IPS-18c (cell line): ENCODE results near the gene S1PR4.
"Not testable (repeated sequence)": the region's sequence is repeated elsewhere in the genome, so short reads cannot be mapped to it uniquely, and the experiment has no call there.

Source experiments
- H3K4me3 ChIP-seq: 2 replicates; pipeline ENCODE4 v1.7.0; 2013; ENCODE audit warnings: low read depth, mild to moderate bottlenecking, low read length, moderate library complexity; ENCODE audit not compliant: insufficient read depth
- H3K9me3 ChIP-seq: one replicate; pipeline ENCODE4 v1.6.1; 2013; ENCODE audit warnings: mild to moderate bottlenecking, low read length, moderate library complexity; ENCODE audit not compliant: control insufficient read depth, insufficient read depth

S1PR4 gene

DNA sequence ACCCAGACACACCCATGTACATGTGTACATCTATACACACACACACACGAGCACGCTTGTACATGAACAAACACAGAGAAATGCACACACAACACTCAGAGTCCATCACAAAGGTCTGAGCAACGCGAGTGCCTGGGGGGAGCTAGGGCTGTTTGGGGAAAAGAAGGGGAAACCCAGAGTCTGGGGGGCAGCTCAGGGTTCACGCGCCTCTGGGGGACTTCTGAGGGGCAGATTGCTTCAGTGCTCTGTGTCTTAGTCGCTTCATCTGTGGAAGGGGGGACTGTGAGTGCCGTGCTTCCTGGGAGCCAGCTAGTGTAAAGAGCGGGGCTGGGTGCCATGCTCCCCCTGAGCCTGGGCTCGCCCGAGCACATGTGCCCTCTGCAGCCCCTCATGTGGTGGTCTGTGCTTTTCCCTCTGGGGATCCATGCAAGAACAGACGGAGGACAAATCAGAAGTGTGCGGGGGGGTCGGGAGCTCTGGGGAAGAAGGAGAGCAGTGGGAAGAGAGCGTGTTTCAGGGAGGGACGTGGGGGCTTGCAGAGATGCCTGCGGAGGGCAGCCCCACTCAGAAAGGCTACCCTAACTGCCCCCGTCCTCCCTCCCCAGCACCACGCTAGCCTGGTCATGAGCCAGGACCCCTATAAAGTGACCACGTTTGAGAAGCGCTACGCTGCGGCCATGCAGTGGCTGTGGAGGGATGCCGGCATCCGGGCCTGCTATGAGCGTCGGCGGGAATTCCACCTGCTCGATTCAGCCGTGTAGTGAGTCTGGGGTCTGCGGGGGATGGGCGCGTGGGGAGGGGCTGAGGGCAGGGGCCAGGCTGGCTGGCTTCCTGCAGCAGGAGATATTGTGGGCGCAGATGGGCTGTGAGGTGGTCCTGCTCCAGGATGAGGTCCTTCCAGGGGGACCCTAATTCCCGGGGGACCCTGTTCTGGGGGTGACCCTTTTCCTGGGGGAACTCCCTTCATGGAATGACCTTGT, 28.8 kb upstream of the S1PR4 start:
- no peak overlapping the region for H3K4me3 ChIP-seq

DNA sequence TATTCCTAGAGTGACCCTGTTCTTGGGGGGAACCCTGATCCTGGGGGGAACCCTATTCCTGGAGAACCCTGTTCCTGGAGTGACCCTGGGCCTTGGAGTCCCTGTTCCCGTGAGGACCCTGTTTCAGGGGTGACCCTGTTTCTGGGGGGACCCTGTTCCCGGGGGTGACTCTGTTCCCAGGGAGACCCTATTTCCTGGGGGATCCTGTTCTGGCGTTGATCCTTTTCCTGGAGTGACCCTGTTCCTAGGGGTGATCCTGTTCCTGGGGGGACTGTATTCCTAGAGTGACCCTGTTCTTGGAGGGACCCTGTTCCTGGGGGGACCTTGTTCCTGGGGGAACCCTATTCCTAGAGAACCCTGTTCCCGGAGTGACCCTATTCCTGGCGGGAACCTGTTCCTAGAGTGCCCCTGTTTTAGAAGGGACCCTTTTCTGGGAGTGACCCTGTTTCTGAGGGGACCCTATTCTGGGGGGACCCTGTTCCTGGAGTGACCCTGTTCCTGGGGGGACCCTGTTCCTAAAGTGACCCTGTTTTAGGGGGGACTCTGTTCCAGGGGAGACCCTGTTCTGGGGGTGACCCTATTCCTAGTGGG, 27.7 kb upstream of the S1PR4 start:
- peak overlapping the region; percentile 20; the same call in 1 of the 2 replicates for H3K4me3 ChIP-seq
- H3K9me3 ChIP-seq: no peaks in the 10 kb centered on the region

More for the DNA sequence above, 28.8 kb upstream of the S1PR4 start:
- H3K9me3 ChIP-seq: no peaks in the 10 kb centered on the region

DNA sequence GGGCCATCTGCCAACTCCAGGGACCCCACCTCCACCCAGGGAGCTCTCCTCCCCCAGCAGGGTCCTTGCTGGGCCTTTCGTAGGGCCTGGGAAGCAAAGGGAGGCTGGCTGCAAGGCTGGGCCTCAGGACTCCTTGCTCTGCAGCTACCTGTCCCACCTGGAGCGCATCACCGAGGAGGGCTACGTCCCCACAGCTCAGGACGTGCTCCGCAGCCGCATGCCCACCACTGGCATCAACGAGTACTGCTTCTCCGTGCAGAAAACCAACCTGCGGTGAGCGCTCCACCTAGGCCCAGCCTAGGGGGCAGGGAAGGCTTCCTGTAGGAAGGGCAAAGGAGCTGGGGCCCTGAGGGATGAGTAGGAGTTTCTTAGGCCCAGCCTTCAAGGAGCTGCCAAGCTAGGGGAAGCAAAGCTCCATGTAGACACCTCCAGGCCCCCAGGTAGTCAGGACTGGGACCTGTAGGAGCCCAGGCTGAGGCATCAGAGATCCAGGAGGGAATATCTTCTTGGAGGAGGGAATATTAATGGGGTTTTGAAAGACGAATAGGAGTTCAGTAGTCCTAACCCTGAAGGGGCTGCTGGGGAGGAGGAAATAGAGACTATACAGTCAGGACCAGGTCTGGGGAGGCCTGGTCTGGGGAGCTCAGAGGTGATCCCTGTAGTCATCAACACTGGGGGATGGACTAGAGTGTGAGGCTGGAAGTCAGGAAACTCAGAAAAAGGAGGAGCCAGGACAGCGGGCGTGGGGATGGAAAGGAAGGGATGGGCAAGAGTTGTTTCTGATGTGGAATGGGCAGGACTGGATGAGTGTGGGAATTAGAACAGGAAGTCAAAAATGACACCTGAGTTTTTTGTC, 26.8 kb upstream of the S1PR4 start:
- Histone ChIP-seq H3K9me3 (no peaks in the 10 kb centered on the region), H3K4me3 (peak overlapping the region; percentile 20; the same call in 1 of the 2 replicates)

DNA sequence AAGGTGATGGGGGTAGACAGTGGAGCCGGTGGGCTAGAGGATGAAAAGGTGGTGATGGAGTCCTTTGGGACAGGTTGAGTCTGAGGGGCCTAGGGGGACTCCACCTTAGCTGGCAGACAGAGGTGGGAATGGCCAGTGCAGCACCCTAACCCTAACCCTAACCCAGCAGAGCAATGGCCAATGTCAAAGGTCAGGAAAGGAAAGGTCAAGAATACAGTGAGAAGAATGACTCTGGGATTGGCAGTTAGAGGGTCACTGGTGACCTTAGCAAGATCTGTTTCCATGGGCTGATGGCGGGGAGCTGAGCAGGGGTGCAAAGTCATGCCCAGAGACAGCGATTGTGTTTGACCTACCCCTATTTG, 26.2 kb upstream of the S1PR4 start:
- H3K4me3 ChIP-seq: no peak overlapping the region
- no peaks in the 10 kb centered on the region for H3K9me3 ChIP-seq

DNA sequence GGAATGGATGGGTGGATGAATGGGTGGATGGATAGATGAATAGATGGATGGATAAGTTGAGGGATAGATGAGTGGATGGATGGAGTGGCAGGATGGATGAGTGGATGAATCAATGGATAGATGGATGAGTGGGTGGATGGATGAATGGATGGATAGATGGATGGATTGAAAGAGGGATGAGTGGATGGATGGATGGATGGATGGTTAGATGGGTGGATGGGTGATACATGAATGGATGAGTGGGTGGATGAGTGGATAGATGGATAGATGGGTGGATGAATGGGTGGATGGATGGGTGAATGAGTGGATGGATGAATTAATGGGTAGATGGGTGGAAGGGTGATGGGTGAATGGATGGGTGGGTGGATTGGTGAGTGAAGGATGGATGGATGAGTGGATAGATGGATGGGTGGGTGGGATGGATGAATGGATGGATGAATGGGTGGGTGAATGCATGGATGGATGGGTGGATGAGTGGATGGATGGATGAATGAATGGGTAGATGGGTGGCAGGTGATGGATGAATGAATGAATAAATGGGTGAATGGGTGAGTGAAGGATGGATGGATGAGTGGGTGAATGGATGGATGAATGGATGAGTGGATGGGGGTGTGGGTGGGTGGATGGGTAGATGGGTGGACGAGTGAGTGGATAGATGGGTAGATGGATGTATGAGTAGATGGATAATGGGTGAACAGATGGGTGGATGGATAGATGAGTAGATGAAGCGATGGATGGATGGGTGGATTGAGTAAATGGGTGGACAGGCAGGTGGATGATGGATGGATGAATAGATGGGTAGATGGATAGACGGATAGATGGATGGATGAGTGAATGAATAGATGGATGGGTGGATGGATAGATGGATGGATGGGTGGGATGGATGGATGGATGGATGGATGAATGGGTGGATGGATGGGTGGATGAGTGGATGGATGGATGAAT, 25.0 kb upstream of the S1PR4 start:
- Histone ChIP-seq H3K9me3 (no peaks in the 10 kb centered on the region), H3K4me3 (no peak overlapping the region)

DNA sequence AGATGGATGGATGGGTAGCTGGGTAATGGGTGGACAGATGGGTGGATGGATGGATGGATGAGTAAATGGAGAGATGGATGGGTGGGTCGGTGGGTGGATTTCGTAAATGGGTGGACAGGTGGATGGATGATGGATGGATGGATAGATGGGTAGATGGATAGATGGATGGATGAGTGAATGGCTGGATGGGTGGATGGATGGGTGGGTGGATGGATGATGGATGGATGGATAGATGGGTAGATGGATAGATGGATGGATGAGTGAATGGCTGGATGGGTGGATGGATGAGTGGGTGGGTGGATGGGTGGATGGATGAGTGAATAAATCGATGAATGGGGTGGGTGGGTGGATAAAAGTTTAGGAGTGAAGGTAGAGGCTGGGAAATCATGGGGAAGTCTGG, 24.1 kb upstream of the S1PR4 start:
- H3K4me3 ChIP-seq, H3K9me3 ChIP-seq: not testable (repeated sequence)

DNA sequence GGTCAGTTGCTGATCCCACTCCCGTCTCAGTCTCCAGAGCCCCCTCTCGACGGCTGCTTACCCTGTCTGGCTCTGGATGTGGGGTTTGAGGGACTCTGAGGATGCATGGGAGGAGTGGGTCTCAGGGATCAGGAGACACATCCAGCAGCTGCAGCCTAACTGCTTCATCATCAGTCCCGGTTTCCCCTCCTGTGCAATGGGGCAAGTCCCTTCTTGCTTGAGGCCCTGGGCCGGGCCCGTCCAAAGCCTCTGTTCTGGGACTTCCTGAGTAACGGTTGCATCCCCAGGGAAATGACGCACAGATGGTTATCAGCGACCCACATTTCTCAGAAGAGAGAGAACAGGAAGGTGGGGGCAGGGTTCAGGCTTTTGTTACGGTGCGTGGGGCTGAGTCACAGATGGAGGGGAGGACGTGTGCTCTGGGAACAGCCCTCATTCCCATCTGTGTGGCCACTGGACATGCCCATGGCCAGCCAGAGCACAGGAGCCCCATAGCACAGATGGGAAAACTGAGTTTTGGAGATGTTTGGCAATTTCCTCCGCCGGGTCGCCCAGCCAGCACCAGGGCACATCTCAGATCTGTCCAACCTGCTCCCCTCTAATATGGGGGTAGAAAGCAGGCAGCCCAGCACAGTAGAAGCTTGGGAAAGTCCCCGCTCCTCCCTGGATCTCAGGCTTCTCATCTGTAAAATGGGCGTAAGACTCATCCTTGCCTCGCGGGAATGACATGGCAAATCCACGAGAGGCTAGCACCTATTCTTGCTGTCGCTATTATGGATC, 23.4 kb upstream of the S1PR4 start:
- no peaks in the 10 kb centered on the region for H3K9me3 ChIP-seq
- no peak overlapping the region for H3K4me3 ChIP-seq

DNA sequence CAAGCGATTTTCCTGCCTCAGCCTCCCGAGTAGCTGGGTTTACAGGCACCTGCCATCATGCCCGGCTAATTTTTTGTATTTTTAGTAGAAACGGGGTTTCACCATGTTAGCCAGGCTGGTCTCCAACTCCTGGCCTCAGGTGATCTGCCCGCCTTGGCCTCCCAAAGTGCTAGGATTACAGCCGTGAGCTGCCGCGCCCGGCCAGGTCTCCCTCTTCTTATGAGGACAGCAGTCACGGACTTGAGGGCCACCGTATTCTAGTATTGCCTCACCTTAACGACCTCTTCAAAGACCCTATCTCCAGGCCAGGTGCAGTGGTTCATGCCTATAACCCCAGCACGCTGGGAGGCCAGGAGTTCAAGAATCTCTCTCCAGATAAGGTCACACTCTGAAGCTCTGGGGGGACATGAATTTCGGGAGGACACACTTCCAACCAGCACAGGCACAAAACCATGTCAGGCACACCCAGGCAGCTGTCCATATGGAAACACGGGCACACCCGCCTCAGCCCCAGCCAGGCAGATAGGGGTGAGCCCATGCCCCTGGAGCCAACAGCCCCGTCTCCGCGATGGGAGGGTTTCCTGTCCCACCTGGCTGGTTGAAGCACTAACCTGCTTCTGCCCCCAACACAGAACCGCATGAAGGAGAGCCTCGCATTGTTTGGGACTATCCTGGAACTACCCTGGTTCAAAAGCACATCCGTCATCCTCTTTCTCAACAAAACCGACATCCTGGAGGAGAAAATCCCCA, 21.3 kb upstream of the S1PR4 start:
- H3K9me3 ChIP-seq: peaks cover 2% of the 10 kb centered on the region
- no peak overlapping the region for H3K4me3 ChIP-seq

DNA sequence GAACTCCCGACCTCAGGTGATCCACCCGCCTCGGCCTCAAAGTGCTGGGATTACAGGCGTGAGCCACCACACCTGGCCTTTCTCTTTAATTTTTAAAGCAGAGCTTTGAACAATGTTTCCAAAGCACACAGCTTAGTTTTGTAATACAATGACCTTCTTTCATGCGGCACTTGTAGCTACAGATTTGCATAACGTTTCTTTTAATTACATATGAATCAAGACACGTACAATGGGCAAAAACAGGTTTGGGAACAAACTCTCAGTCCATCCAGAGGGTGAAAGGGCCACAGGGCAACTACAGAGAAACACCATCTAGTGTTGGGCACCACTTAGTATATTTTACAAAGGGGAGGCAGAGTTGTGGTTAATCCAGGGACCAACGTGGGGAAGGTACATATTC, 19.0 kb upstream of the S1PR4 start:
- peaks cover 2% of the 10 kb centered on the region for H3K9me3 ChIP-seq
- no peak overlapping the region for H3K4me3 ChIP-seq

DNA sequence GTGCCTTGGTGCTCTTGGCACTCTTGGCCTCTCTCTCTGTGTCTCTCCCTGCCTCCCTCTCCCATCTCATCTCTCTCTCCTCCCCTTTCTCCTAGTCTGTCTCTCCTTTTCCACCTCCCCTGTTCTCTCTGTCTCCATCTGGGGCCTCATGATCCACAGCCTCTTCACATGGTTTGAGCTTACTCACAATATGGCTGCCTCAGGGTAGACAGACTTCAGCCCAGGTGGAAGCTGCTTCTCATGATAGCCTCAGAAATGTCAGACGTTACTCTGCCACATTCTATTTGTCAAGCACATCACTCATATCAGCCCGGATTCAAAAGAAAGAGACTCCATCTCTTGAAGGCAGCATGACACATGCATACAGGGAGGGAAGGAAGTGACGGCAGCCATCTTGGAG, 18.4 kb upstream of the S1PR4 start:
- H3K4me3 ChIP-seq: no peak overlapping the region
- H3K9me3 ChIP-seq: peaks cover 2% of the 10 kb centered on the region

DNA sequence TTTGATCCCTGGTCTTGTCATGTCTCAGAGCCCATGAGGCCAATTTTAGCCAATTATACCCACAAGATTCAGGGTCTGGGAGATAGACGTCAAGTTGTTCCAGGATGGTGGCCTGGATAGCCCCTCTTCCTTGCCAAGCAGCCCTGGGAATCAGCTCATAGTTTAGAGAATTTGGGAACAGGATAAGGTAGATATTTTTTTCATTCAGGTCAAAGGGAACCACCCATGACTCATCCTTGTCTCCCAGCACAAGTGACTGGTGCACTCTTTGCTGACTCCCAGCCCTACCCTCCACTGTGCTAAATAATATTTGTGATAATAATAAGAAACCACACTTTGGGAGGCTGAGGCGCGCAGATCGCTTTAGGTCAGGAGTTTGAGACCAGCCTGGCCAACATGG, 17.1 kb upstream of the S1PR4 start:
- Histone ChIP-seq H3K4me3 (no peak overlapping the region), H3K9me3 (peaks cover 2% of the 10 kb centered on the region)

DNA sequence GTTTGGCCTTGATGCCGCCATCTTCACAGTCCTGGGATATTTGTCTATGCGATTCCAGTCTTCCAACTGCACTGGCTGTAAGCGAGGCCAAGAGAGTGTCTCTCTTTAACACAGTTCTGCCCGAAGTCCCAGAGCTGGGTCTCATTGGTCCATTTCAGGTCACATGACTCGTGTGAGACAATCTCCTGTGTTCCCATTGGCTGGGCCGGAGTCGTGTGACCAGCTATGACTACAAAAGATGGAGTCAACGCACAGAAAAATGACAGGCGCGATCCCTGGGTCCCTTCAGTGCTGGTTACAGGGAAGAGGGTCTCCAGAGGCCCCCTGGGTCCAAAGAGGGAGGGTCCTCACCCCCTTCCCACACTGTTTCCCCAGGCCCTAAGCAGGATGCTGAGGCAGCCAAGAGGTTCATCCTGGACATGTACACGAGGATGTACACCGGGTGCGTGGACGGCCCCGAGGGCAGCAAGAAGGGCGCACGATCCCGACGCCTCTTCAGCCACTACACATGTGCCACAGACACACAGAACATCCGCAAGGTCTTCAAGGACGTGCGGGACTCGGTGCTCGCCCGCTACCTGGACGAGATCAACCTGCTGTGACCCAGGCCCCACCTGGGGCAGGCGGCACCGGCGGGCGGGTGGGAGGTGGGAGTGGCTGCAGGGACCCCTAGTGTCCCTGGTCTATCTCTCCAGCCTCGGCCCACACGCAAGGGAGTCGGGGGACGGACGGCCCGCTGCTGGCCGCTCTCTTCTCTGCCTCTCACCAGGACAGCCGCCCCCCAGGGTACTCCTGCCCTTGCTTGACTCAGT, 15.9 kb upstream of the S1PR4 start:
- Histone ChIP-seq H3K4me3 (no peak overlapping the region), H3K9me3 (peaks cover 2% of the 10 kb centered on the region)

DNA sequence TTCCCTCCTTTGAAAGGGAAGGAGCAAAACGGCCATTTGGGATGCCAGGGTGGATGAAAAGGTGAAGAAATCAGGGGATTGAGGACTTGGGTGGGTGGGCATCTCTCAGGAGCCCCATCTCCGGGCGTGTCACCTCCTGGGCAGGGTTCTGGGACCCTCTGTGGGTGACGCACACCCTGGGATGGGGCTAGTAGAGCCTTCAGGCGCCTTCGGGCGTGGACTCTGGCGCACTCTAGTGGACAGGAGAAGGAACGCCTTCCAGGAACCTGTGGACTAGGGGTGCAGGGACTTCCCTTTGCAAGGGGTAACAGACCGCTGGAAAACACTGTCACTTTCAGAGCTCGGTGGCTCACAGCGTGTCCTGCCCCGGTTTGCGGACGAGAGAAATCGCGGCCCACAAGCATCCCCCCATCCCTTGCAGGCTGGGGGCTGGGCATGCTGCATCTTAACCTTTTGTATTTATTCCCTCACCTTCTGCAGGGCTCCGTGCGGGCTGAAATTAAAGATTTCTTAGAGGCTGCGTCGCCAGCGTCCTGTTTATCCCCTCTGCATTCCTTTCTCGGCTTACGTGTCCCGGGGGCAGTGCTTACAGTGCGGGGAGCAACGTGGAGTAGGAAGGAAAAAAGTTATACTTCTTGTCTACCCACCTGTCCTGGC, 15.2 kb upstream of the S1PR4 start:
- Histone ChIP-seq H3K9me3 (peaks cover 2% of the 10 kb centered on the region), H3K4me3 (peak overlapping the region; percentile 31; the same call in 1 of the 2 replicates)

DNA sequence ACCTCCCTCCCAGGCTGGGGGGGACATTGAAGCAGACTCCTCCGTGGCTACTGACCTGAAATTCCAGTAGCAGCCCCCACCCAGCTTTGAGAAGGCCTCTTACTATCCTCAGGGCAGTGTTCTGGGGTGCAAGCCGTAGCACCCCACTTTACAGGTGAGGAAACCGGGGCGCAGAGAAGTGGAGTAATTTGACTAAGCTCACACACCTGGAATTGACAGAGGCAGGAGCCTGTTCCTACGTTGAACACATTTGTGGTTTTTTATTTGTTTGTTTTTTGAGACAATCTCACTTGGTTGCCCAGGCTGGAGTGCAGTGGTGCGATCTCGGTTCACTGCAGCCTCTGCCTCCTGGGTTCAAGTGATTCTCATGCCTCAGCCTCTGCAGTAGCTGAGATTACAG, 14.6 kb upstream of the S1PR4 start:
- H3K9me3 ChIP-seq: peaks cover 2% of the 10 kb centered on the region
- H3K4me3 ChIP-seq: 0 out of 2 replicates have a peak overlapping the region, but pooled peaks have one; percentile 16
